IMR-90 (cell line): ENCODE data around the gene C1QTNF12.

Experiments used
- CEBPB ChIP-seq: IDR thresholded peaks from 2 replicates; pipeline ENCODE4 v1.6.1; 2012; ENCODE audit warnings: low read depth, low read length, improper control_type of control experiment
- CTCF ChIP-seq: conservative IDR thresholded peaks from 2 replicates; pipeline ENCODE4 v1.5.1; 2012; ENCODE audit warnings: mild to moderate bottlenecking, low read depth, low read length, improper control_type of control experiment

- TF ChIP-seq CTCF (no peak), CEBPB (no peak)
These were observed 525 bp downstream of the C1QTNF12 start for GRCh38 chr1:1245817-1246576.
